Stimulated activated CD4-positive, alpha-beta T cell treated with anti-CD3 and anti-CD28 coated beads, Interleukin-1b, Interleukin-23, amount 100 ng/mL, for 48 hours (primary cell): ENCODE data around the gene SSBP3.

Source experiments
- DNase-seq: peaks from one replicate; pipeline ENCODE4 v3.0.0-alpha.2; 2020

The SSBP3 gene

GRCh38 chr1:54282101-54282847, 123.9 kb downstream of the SSBP3 start:
- no peak for DNase-seq

- no peak for DNase-seq
Measured at GRCh38 chr1:54280651-54281050, 125.5 kb downstream of the SSBP3 start.

GRCh38 chr1:54279457-54279856, 126.7 kb downstream of the SSBP3 start:
- no peak for DNase-seq

- DNase-seq: no peak
Measured at GRCh38 chr1:54278941-54279422, 127.2 kb downstream of the SSBP3 start.

GRCh38 chr1:54277451-54278341, 128.5 kb downstream of the SSBP3 start:
- DNase-seq: no peak

GRCh38 chr1:54276617-54277450, 129.4 kb downstream of the SSBP3 start:
- DNase-seq: no peak

- no peak for DNase-seq
Measured at GRCh38 chr1:54275349-54275748, 130.8 kb downstream of the SSBP3 start.

- no peak for DNase-seq
Measured at GRCh38 chr1:54274881-54275280, 131.3 kb downstream of the SSBP3 start.

- no peak for DNase-seq
Measured at GRCh38 chr1:54274448-54274847, 131.7 kb downstream of the SSBP3 start.

- DNase-seq: no peak
Measured at GRCh38 chr1:54273795-54274163, 132.4 kb downstream of the SSBP3 start.

GRCh38 chr1:54273092-54273794, 133.0 kb downstream of the SSBP3 start:
- DNase-seq: no peak

- DNase-seq: no peak
Measured at GRCh38 chr1:54272772-54273091, 133.5 kb downstream of the SSBP3 start.

- DNase-seq: no peak
Measured at GRCh38 chr1:54272134-54272533, 134.1 kb downstream of the SSBP3 start.

- DNase-seq: no peak
Measured at GRCh38 chr1:54271341-54271740, 134.9 kb downstream of the SSBP3 start.

- no peak for DNase-seq
Measured at GRCh38 chr1:54270543-54270942, 135.7 kb downstream of the SSBP3 start.

GRCh38 chr1:54268762-54269297, 137.4 kb downstream of the SSBP3 start:
- no peak for DNase-seq

- no peak for DNase-seq
Measured at GRCh38 chr1:54267815-54268761, 138.1 kb downstream of the SSBP3 start.

GRCh38 chr1:54266908-54267307, 139.3 kb downstream of the SSBP3 start:
- no peak for DNase-seq

- DNase-seq: no peak
Measured at GRCh38 chr1:54266195-54266594, 140.0 kb downstream of the SSBP3 start.

- no peak for DNase-seq
Measured at GRCh38 chr1:54265659-54266058, 140.5 kb downstream of the SSBP3 start.

GRCh38 chr1:54265126-54265525, 141.1 kb downstream of the SSBP3 start:
- no peak for DNase-seq
